Dedifferentiated amniotic fluid mesenchymal stem cell (primary cell): ENCODE measurements around the gene SPATA31C1.
"Not testable (repeated sequence)": the region's sequence is repeated elsewhere in the genome, so short reads cannot be mapped to it uniquely, and the experiment has no call there.

Source experiments
- DNase-seq: peaks from one replicate; pipeline ENCODE4 v3.0.0-alpha.2; 2016; ENCODE audit errors: extremely low spot score

Gene SPATA31C1

GRCh38 chr9:87917662-87918061 lies at the start of gene SPATA31C1:
Gene SPATA31C1 (plus strand): TSS chr9:87917962.
- not testable (repeated sequence) for DNase-seq

- DNase-seq: no peak
Observed at GRCh38 chr9:87868175-87868574, 49.6 kb upstream of the SPATA31C1 start.

GRCh38 chr9:87868635-87869034 lies 49.1 kb upstream of the SPATA31C1 start:
- DNase-seq: no peak

GRCh38 chr9:87869082-87869481 lies 48.7 kb upstream of the SPATA31C1 start:
- no peak for DNase-seq

DNA sequence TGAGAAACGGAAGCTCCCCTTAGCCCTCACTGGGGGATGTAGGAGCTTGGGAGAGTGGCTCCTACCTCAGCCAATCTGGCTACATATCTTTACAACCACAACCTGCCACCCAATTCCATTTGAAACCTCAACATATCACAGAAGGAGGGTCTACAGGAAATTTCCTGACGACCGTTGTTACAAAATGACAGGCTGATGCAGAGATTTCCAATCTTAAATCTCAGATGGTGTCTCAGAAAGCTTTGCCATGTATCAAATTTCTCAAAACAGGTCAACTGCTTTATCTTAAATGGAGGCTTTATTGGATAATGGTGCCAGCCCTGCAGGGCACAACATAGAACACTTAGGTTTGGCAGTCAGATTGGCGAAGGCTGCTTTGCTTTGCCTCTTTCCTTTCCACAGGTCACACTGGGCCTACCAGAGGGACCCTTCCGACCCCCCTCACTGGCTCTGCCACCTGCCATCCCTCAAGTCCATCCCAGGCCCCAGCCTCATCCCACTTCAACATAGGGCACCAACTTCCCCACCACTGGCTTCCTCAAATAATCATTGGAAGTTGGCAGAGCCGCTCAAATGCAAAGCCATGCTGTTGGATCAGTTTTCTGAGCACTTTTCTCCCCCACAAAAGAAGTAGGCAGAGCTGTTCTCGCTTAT lies 46.2 kb upstream of the SPATA31C1 start:
- DNase-seq: no peak

DNA sequence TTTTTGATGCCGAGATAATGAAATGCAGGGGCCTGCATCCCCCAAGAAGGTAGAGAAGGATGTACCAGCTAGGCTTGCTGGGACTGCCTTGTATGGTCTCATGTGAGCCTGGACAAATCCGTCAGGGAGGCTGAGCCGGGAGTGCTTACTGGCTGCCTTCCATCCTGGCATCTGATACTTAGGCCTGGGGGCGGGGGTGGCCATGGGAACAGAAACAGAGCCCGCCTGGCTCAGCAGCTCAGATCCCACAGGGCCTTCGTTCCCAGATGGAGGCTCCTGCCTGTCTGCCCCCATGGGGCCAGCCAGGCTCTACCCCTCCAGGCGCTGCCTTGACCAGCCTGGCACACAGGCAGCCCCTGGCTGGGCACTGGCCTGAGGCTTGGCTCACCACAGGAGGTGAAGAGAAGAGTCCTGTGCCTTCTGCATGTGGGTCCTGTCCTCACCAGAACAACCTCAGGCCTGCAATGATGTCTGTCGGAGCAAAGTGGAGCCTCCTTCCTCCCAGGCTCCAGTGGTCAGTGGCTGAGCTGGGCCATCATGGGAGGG lies 45.6 kb upstream of the SPATA31C1 start:
- DNase-seq: peak; percentile 45

GRCh38 chr9:87873607-87874303 lies 44.0 kb upstream of the SPATA31C1 start:
- DNase-seq: no peak

- no peak for DNase-seq
Observed at GRCh38 chr9:87874304-87874623, 43.5 kb upstream of the SPATA31C1 start.

DNA sequence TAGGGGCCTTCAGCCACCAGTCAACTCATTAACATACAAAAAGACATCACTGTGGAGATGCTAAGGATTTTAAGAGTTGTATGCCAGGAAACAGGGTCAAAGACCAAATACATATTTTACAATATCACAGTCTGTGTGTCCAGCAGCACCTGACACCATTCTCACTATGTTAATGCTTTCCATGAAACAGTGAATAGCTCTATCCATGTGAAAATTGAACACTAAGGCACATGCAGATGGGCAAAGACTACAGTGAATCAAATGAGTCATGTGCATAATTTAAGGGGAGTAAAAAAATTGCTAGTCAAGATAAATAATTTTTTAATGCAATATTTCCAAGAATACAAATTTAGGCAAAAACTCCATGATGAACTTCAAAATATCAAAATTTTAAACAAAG lies 42.7 kb upstream of the SPATA31C1 start:
- DNase-seq: no peak

GRCh38 chr9:87875831-87876545 lies 41.8 kb upstream of the SPATA31C1 start:
- no peak for DNase-seq

DNA sequence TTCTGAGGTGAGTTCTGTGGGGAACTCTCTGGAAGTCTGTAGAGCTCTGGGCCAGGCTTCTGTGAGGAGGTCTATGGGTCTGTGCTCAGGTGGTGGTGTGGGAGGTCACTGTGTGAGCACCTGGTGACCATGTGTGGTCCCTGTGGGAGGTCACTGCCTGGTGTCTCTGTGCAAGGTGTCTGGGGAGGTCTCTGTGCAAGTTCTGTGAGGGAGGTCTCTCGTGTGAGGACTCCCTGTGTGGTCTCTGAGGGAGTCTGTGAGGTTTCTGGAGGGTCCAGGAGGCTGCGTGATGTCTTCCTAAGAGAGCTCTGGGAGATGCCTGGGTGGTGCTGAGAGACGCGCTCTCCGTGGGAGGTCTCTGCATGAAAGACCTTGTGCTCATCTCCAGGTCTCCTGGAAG lies 41.1 kb upstream of the SPATA31C1 start:
- DNase-seq: no peak

GRCh38 chr9:87878989-87879511 lies 38.7 kb upstream of the SPATA31C1 start:
- peak; percentile 28 for DNase-seq

- no peak for DNase-seq
Observed at GRCh38 chr9:87880116-87880515, 37.6 kb upstream of the SPATA31C1 start.

DNA sequence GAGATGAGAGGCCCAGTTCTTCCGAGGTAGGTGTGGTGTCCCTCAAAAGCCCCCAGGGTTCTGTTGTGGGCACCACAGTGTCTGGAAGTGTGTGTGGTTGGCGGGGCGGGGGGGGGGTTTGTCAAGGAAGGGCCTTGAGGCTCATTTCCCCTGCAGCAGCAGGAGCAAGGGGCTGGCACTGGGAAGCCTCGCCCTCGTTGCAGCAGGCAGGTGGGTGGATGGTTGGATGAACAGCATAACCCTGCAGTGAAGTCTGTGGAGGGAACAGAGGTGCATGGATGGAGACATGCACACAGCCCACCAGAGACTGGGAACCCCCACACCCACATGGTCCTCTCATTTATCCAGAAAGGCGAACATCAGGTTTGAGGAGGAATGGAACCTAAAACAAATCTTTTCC lies 37.1 kb upstream of the SPATA31C1 start:
- DNase-seq: no peak

DNA sequence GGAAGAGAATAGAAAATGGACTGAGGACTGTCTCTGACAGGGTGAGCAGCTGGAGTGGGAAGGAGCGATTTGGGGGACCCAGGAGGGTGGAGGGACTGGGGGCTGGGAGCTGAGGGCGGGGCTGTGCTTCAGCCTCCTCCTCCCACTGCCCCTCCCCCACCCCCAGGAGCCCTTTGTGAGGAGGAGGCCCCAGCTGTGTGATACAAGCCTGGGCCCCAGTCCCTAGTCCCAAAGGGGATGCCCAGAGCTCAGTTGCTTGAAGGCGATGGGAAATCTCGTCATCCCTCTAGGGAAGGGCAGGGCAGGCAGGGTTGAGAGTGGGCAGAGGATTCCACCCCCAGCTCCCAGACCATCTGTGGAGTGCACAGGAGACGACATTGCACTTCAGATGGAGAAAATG lies 35.1 kb upstream of the SPATA31C1 start, which contains the start of gene SPATA31E1:
TSS of gene SPATA31E1 (plus strand) at position 251 of the 400 bp plus-strand sequence. CDS start at position 266, 15 bp downstream.
- DNase-seq: no peak

DNA sequence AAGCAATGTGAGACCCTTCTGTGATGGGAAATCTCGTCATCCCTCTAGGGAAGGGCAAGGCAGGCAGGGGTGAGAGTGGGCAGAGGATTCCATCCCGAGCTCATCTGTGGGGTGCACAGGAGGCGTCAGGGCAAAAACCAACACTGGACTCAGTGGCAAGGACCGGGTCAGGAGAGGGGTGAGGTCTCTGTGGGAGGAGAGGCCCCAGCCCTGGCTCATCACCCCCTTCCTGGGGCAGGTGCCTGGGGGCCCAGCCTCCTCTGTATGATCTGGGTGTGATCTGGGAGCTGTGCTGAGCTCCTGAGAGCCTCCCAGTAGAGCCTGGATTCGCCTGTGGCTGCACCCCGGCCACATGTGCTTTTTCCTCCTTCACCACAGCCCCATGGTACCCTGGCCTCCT lies 34.5 kb upstream of the SPATA31C1 start:
- no peak for DNase-seq

GRCh38 chr9:87883990-87884389 lies 33.8 kb upstream of the SPATA31C1 start:
- no peak for DNase-seq

- no peak for DNase-seq
Observed at GRCh38 chr9:87884578-87885459, 32.9 kb upstream of the SPATA31C1 start.

DNA sequence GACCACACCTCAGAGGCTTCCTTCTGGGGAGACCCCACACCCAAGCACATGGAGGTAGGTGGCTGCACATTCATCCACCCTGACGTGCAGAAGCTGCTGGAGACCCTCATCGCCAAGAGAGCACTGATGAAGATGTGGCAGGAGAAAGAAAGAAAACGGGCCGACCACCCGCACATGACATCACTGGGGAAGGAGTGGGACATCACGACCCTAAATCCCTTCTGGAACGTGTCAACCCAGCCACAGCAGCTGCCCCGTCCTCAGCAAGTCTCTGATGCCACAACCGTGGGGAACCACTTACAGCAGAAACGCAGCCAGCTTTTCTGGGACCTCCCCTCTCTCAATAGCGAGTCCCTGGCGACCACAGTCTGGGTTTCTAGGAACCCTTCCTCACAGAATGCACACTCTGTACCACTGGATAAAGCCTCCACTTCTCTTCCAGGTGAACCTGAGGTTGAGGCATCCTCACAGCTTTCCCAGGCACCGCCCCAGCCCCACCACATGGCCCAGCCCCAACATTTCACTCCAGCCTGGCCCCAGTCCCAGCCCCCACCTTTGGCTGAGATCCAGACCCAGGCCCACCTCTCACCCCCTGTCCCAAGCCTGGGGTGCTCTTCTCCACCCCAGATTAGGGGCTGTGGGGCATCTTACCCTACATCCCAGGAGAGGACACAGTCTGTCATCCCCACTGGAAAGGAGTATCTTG lies 32.1 kb upstream of the SPATA31C1 start:
- DNase-seq: no peak

DNA sequence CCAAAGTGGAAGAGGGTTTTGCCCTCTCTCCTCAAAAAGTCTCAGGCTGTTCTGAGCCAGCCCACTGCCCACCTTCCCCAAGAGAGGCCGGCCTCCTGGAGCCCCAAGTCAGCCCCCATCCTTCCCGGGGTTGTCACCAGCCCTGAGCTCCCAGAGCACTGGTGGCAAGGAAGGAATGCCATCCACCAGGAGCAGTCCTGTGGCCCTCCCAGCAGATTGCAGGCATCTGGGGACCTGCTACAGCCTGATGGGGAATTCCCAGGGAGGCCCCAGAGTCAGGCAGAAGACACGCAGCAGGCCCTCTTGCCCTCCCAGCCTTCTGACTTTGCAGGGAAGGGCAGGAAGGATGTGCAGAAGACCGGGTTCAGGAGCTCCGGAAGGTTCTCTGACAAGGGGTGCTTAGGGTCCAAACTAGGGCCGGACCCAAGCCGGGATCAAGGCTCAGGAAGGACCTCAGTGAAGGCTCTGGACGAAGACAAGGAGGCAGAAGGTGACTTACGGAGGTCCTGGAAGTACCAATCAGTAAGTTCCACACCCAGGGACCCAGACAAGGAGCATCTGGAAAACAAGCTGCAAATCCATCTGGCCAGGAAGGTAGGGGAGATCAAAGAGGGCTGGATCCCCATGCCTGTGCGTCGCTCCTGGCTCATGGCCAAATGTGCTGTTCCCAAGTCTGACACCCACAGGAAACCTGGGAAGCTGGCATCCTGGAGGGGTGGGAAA lies 31.4 kb upstream of the SPATA31C1 start:
- DNase-seq: no peak
